Endothelial cell (in vitro differentiated cells): ENCODE data around the gene C1R. TPM values are rescaled to one million over a fixed set of nuclear protein-coding genes. Genes with fewer than 3 reads are reported as not detected.

Source experiments
- DNase-seq: peaks from one replicate; pipeline ENCODE4 v3.0.0; 2021; ENCODE audit warnings: low spot score
- H3K27ac Mint-ChIP-seq: one replicate; pipeline ENCODE4 v1.8.0; 2021; ENCODE audit warnings: mixed read lengths, inconsistent platforms; ENCODE audit not compliant: unreplicated experiment
- H3K27me3 Mint-ChIP-seq: one replicate; pipeline ENCODE4 v1.8.0; 2021; ENCODE audit warnings: mild to moderate bottlenecking, moderate library complexity, mixed read lengths, inconsistent platforms; ENCODE audit not compliant: unreplicated experiment
- H3K36me3 Mint-ChIP-seq: one replicate; pipeline ENCODE4 v1.8.0; 2021; ENCODE audit warnings: mild to moderate bottlenecking, low read depth, mixed read lengths, inconsistent platforms; ENCODE audit not compliant: unreplicated experiment
- H3K4me1 Mint-ChIP-seq: one replicate; pipeline ENCODE4 v1.8.0; 2021; ENCODE audit warnings: mild to moderate bottlenecking, mixed read lengths, inconsistent platforms; ENCODE audit not compliant: unreplicated experiment
- H3K4me3 Mint-ChIP-seq: one replicate; pipeline ENCODE4 v1.8.0; 2021; ENCODE audit warnings: mild to moderate bottlenecking, mixed read lengths, inconsistent platforms; ENCODE audit not compliant: unreplicated experiment
- H3K9me3 Mint-ChIP-seq: one replicate; pipeline ENCODE4 v1.8.0; 2021; ENCODE audit warnings: mixed read lengths, inconsistent platforms; ENCODE audit not compliant: unreplicated experiment
- total RNA-seq: library from RNA; stranded (reverse); fragmentation: NEBNext Ultra II Directional; extraction: Animal tissue kit (Norgen Biotek cat#: 25700); gene quantifications from one replicate; pipeline ENCODE4 v1.2.1, GENCODE V29; 2021; ENCODE audit not compliant: unreplicated experiment
- TF ChIP-seq, protein P1 (sequence below): fragments of 200-600 bp; sonication (generic); IDR thresholded peaks from one replicate; pipeline ENCODE4 v1.5.0; 2021; ENCODE audit warnings: antibody characterized with exemption; ENCODE audit not compliant: unreplicated experiment

C1R gene
- total RNA-seq, 1 donor from 2014 or later: 1.4 TPM

DNA sequence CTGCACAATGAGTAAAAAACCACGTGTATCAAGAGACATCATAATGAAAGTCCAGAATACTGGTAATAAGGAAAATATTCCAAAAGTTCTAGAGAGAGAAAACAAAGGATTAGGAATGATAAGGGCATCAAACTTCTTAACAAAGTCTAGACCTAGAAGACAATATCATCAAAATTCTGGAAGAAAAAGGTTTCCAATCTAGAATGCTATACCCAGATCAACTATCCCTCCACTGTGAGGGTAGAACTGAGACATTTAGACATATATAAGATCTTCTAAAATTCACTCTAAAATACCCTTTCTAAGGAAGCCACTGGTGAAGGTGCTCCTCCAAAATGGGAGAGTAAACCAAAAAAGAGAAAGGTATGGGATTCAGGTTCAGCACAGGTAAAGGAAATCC, 13.8 kb upstream of the C1R start:
- Mint-ChIP-seq H3K36me3 (peaks cover 28% of the 10 kb centered on the region), H3K27me3 (peaks cover 1% of the 10 kb centered on the region), H3K4me3 (no peak overlapping the region), H3K4me1 (peaks cover 17% of the 10 kb centered on the region), H3K9me3 (no peaks in the 10 kb centered on the region), H3K27ac (no peak overlapping the region)
- TF ChIP-seq, protein P1, sequence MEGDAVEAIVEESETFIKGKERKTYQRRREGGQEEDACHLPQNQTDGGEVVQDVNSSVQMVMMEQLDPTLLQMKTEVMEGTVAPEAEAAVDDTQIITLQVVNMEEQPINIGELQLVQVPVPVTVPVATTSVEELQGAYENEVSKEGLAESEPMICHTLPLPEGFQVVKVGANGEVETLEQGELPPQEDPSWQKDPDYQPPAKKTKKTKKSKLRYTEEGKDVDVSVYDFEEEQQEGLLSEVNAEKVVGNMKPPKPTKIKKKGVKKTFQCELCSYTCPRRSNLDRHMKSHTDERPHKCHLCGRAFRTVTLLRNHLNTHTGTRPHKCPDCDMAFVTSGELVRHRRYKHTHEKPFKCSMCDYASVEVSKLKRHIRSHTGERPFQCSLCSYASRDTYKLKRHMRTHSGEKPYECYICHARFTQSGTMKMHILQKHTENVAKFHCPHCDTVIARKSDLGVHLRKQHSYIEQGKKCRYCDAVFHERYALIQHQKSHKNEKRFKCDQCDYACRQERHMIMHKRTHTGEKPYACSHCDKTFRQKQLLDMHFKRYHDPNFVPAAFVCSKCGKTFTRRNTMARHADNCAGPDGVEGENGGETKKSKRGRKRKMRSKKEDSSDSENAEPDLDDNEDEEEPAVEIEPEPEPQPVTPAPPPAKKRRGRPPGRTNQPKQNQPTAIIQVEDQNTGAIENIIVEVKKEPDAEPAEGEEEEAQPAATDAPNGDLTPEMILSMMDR: no peak
- DNase-seq: no peak

DNA sequence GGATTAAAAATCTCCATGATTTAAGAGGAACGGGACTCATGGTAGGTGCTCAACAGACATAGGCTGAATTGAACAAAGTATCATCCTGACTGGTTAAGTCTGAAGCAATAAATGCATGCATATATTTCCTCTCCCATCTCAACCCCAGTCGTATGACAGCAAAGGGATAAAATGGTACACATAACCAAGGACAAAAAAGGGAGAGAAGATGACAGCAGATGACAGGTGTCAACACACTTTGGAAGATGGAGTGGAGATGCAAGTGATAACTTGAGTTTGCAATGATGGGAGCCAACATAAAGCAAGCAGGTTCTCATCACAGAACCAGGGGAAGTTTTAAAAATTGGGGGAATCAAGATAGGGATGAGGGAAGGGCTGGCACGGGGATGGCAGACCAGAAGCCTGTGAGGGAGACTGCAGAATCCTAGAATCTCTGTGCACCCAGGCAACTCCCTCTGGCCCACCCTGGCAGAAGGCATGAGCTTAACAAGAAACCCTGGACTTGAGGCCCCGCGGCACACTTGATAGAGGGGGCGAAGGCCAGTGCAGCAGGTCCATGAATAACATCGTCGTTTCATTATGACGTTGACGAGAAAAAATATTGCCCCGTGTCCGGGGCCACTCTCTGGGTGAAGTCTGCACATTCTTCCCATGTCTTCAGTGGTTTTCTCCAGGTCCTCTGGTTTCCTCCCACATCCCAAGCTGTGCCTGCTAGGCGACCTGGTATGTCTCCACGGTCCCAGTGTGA, 11.8 kb upstream of the C1R start:
- no peak overlapping the region for H3K4me3 Mint-ChIP-seq
- DNase-seq: no peak
- peaks cover 14% of the 10 kb centered on the region for H3K4me1 Mint-ChIP-seq
- H3K9me3 Mint-ChIP-seq: no peaks in the 10 kb centered on the region
- no peak overlapping the region for H3K27ac Mint-ChIP-seq
- TF ChIP-seq, protein P1: no peak
- H3K36me3 Mint-ChIP-seq: peaks cover 28% of the 10 kb centered on the region
- peaks cover 1% of the 10 kb centered on the region for H3K27me3 Mint-ChIP-seq

DNA sequence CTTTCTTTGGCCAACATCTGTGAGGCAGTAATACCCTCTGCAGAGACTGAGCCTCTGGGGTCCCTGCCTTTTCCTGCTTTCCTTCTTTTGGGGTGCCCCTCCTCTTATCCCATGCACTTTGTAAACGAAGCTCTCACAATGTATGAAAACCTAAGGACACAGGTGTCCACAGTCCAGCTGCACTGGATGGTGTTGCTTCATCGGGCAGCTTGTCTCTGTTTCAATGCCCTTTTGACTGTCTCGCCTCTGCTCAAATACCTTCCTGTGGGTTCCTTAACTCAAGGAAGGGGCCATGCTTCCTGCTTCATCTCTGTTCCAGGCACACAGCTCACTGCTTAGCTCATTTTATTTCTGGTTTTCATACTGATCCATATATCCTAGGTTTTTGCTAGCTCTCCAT, 10.3 kb upstream of the C1R start:
- TF ChIP-seq, protein P1: no peak
- H3K27ac Mint-ChIP-seq: no peak overlapping the region
- peaks cover 1% of the 10 kb centered on the region for H3K27me3 Mint-ChIP-seq

DNA sequence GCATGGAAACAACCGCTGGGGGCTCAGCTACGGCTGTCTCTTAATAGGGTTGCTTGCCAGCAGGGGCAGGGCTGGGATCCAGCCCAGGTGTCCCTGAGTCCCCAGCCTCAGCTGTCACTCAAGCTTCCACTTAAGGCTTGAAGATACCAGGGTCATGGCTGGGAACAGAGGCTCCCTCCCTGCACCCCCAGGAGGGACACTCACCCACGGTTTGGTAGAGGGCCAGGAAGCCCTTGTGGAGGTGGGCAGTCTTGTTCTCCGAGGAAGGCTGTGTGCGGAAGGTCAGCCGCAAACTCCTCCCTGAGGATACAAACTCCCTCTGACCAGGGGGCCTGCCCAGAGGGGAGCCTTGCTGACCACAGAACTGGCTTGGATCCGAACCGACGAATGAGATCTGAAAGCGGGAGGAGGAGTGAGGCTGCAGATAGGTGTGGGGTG, 9.5 kb upstream of the C1R start:
- Mint-ChIP-seq H3K27me3 (peaks cover 1% of the 10 kb centered on the region), H3K36me3 (peaks cover 28% of the 10 kb centered on the region), H3K4me3 (no peak overlapping the region), H3K27ac (no peak overlapping the region), H3K9me3 (no peaks in the 10 kb centered on the region), H3K4me1 (peaks cover 10% of the 10 kb centered on the region)
- TF ChIP-seq, protein P1: no peak
- DNase-seq: no peak

More for the DNA sequence above, 10.3 kb upstream of the C1R start:
- Mint-ChIP-seq H3K4me3 (no peak overlapping the region), H3K4me1 (peaks cover 10% of the 10 kb centered on the region), H3K9me3 (no peaks in the 10 kb centered on the region), H3K36me3 (peaks cover 28% of the 10 kb centered on the region)
- DNase-seq: no peak

DNA sequence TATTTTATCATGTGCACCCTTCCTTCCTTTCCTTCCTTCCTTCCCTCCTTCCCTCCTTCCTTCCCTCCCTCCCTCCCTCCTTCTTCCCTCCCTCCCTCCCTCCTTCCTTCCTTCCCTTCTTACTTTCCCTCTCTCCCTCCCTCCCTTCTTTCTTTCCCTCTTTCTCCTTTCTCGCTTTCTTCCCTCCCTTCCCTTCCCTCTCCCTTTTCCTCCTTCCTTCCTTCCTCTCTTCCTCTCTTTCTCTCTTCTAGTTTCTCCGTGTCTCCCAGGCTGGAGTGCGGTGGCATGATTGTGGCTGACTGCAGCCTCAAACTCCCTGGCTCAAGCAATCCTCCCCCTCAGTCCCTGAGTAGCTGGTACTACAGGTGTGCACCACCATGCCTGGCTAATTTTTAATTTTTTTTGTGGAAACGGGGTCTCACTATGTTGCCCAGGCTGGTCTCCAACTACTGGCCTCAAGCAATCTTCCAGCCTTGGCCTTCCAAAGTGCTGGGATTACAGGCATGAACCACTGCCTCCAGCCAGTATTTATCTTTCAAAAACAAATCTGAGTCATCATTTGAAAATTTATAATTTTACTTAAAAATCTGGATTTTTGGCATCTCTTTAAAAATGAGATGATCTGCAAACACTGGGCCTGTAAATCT, 8.9 kb upstream of the C1R start:
- peaks cover 10% of the 10 kb centered on the region for H3K4me1 Mint-ChIP-seq
- H3K4me3 Mint-ChIP-seq: no peak overlapping the region
- peaks cover 1% of the 10 kb centered on the region for H3K27me3 Mint-ChIP-seq
- peaks cover 28% of the 10 kb centered on the region for H3K36me3 Mint-ChIP-seq
- H3K27ac Mint-ChIP-seq: no peak overlapping the region
- H3K9me3 Mint-ChIP-seq: no peaks in the 10 kb centered on the region
- no peak for DNase-seq
- TF ChIP-seq, protein P1: no peak
